ENCODE results near the gene TSSC4. TPM values are rescaled to one million over a fixed set of nuclear protein-coding genes. Genes with fewer than 3 reads are reported as not detected.

TSSC4 gene
- total and polyA plus RNA-seq, 9 of the 15 experiments (the other 6 are each of a cell fraction or from before 2014, with no cell fraction given) = 0.41 to 54.2 (median 11.0) TPM

- TF ChIP-seq HDGF (IDR thresholded peaks at IDR 0.05) (no peak), TRIM24 (IDR thresholded peaks at IDR 0.05) (no peak), DDX20 (tag; IDR thresholded peaks at IDR 0.05; ENCODE audit: low read depth) (no peak), ZNF12 (CRISPR knock-in tag; IDR thresholded peaks at IDR 0.05) (no peak), CREB1 (IDR thresholded peaks at IDR 0.05) (no peak), CREB1 (CRISPR knock-in tag; IDR thresholded peaks at IDR 0.05) (no peak), TOE1 (IDR thresholded peaks at IDR 0.05; ENCODE audit: borderline replicate concordance) (no peak), TOE1 (CRISPR knock-in tag; IDR thresholded peaks at IDR 0.05; ENCODE audit: borderline replicate concordance, low read depth) (no peak), NR4A1 (CRISPR knock-in tag; IDR thresholded peaks at IDR 0.05) (no peak), NR4A1 (tag; IDR thresholded peaks at IDR 0.05) (no peak), SRF (CRISPR knock-in tag; IDR thresholded peaks at IDR 0.05) (no peak), ZNF316 (IDR thresholded peaks at IDR 0.05) (no peak), HNRNPK (IDR thresholded peaks at IDR 0.05; ENCODE audit: low read depth, low read length, poor library complexity, severe bottlenecking) (no peak), ZEB2 (IDR thresholded peaks at IDR 0.05) (no peak)
- TF ChIP-seq, protein P1, sequence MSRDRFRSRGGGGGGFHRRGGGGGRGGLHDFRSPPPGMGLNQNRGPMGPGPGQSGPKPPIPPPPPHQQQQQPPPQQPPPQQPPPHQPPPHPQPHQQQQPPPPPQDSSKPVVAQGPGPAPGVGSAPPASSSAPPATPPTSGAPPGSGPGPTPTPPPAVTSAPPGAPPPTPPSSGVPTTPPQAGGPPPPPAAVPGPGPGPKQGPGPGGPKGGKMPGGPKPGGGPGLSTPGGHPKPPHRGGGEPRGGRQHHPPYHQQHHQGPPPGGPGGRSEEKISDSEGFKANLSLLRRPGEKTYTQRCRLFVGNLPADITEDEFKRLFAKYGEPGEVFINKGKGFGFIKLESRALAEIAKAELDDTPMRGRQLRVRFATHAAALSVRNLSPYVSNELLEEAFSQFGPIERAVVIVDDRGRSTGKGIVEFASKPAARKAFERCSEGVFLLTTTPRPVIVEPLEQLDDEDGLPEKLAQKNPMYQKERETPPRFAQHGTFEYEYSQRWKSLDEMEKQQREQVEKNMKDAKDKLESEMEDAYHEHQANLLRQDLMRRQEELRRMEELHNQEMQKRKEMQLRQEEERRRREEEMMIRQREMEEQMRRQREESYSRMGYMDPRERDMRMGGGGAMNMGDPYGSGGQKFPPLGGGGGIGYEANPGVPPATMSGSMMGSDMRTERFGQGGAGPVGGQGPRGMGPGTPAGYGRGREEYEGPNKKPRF (IDR thresholded peaks at IDR 0.05; ENCODE audit: low read depth, low read length) = no peak
- TF ChIP-seq, protein P2, sequence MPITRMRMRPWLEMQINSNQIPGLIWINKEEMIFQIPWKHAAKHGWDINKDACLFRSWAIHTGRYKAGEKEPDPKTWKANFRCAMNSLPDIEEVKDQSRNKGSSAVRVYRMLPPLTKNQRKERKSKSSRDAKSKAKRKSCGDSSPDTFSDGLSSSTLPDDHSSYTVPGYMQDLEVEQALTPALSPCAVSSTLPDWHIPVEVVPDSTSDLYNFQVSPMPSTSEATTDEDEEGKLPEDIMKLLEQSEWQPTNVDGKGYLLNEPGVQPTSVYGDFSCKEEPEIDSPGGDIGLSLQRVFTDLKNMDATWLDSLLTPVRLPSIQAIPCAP (CRISPR knock-in tag; IDR thresholded peaks at IDR 0.05; ENCODE audit: borderline replicate concordance) = no peak
- TF ChIP-seq, protein P3, sequence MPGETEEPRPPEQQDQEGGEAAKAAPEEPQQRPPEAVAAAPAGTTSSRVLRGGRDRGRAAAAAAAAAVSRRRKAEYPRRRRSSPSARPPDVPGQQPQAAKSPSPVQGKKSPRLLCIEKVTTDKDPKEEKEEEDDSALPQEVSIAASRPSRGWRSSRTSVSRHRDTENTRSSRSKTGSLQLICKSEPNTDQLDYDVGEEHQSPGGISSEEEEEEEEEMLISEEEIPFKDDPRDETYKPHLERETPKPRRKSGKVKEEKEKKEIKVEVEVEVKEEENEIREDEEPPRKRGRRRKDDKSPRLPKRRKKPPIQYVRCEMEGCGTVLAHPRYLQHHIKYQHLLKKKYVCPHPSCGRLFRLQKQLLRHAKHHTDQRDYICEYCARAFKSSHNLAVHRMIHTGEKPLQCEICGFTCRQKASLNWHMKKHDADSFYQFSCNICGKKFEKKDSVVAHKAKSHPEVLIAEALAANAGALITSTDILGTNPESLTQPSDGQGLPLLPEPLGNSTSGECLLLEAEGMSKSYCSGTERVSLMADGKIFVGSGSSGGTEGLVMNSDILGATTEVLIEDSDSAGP (CRISPR knock-in tag; IDR thresholded peaks at IDR 0.05) = no peak
Observed at GRCh38 chr11:2420502-2421225, 20.1 kb downstream of the TSSC4 start (continued).

Measured in K562 (cell line).